OCI-LY3 (cell line): ENCODE data around the gene DNMT3A.

ENCODE experiments used
- CTCF ChIP-seq: fragments of 200-600, 300-600 bp; sonication (generic); IDR thresholded peaks from 2 replicates; pipeline ENCODE4 v1.5.1; 2014; ENCODE audit warnings: antibody characterized with exemption, low read length, low read depth
- EZH2phosphoT487 ChIP-seq: fragments of 200-600 bp; shearing (Covaris generic); IDR thresholded peaks from 2 replicates; pipeline ENCODE4 v1.6.1; 2018; ENCODE audit warnings: antibody characterized with exemption, mixed run types, low read depth

GRCh38 chr2:25219621-25220020, 122.1 kb downstream of the DNMT3A start:
- TF ChIP-seq CTCF (no peak), EZH2phosphoT487 (no peak)
